Activated T-cell treated with anti-CD3 and anti-CD28 coated beads, Interleukin-2, amount 50 U/mL, for 4 hours (primary cell): ENCODE measurements around the gene NUBP1. TPM values are rescaled to one million over a fixed set of nuclear protein-coding genes. Genes with fewer than 3 reads are reported as not detected.
"Not testable (repeated sequence)": the region's sequence is repeated elsewhere in the genome, so short reads cannot be mapped to it uniquely, and the experiment has no call there.

Experiments used
- ATAC-seq, 2 donors: fragments of 200-7000 bp; cut with Tn5 transposase; one replicate each; pipeline ENCODE4 v1.10.0; 2021
- DNase-seq: peaks from one replicate; pipeline ENCODE4 v3.0.0-alpha.2; 2020
- H3K27me3 Mint-ChIP-seq: one replicate; pipeline ENCODE4 v1.8.0; 2021; ENCODE audit warnings: low read depth, mixed read lengths
- H3K36me3 Mint-ChIP-seq: one replicate; pipeline ENCODE4 v1.8.0; 2022; ENCODE audit warnings: mixed read lengths; ENCODE audit not compliant: insufficient read depth
- H3K4me1 Mint-ChIP-seq: one replicate; pipeline ENCODE4 v1.8.0; 2021; ENCODE audit warnings: low read depth, mixed read lengths
- H3K4me3 Mint-ChIP-seq: one replicate; pipeline ENCODE4 v1.8.0; 2021; ENCODE audit warnings: mild to moderate bottlenecking, moderate library complexity, mixed read lengths
- H3K9me3 Mint-ChIP-seq: one replicate; pipeline ENCODE4 v1.8.0; 2021; ENCODE audit warnings: mixed read lengths
- total RNA-seq, 3 donors: library from RNA; stranded (reverse); gene quantifications; one replicate each; pipeline ENCODE4 v1.2.1, GENCODE V29; 2021

NUBP1 gene
- total RNA-seq, 3 donors from 2014 or later = 42.4 to 52.8 (median 44.1) TPM

GRCh38 chr16:10763456-10763855, 19.8 kb downstream of the NUBP1 start:
- no peaks in the 10 kb centered on the region for H3K27me3 Mint-ChIP-seq
- peaks cover 49% of the 10 kb centered on the region for H3K36me3 Mint-ChIP-seq

DNA sequence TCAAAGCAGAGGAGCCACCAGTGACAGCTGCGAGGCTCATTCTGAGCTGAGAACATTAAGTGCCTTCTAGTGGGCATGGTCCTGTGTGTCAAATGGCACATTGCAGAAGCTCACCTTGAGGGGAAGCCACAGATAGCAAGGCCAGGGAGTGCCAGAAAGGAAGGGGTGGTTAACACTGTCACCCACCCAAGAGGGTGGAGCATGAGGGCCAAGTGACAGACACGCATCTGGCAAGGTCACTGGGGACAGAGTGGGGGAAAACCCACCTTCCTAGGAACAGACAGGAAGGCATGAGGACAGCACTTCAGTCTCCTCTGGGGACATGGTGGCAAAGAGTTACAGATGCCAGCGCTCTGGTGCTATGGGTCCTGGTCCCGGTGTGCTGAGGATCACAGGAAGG, 22.1 kb downstream of the NUBP1 start:
- Mint-ChIP-seq H3K27me3 (no peaks in the 10 kb centered on the region), H3K4me3 (no peak overlapping the region), H3K9me3 (no peaks in the 10 kb centered on the region), H3K4me1 (peaks cover 20% of the 10 kb centered on the region), H3K36me3 (peaks cover 33% of the 10 kb centered on the region)
- ATAC-seq = peak; percentile 34 to 72
- no peak for DNase-seq

More at GRCh38 chr16:10763456-10763855, 19.8 kb downstream of the NUBP1 start:
- ATAC-seq = no peak
- Mint-ChIP-seq H3K4me1 (peaks cover 19% of the 10 kb centered on the region), H3K4me3 (no peak overlapping the region), H3K9me3 (no peaks in the 10 kb centered on the region)
- no peak for DNase-seq

DNA sequence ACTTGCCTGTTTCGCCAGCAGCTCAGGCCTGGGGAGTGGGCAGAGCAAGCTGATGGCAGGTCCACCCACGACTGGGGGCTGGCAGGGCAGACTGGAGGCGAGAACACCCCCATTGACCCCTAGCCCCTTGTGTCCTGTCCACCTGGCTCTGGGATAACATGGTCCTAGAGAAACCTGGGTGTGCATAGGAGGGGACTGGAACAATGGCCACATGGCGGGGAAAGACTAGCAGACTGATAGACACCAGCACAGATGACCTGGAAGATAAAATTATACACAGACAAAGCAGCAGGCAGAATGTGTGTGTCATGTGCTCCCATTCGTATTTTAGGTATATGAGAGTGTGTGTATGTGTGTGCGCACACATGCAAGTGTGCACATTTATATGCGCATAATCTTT, 23.5 kb downstream of the NUBP1 start:
- ATAC-seq = no peak
- Mint-ChIP-seq H3K4me1 (peaks cover 23% of the 10 kb centered on the region), H3K27me3 (no peaks in the 10 kb centered on the region), H3K4me3 (no peak overlapping the region), H3K9me3 (no peaks in the 10 kb centered on the region), H3K36me3 (peaks cover 25% of the 10 kb centered on the region)
- no peak for DNase-seq

GRCh38 chr16:10769381-10769780, 25.7 kb downstream of the NUBP1 start:
- H3K4me1 Mint-ChIP-seq = peaks cover 21% of the 10 kb centered on the region
- H3K36me3 Mint-ChIP-seq = peaks cover 9% of the 10 kb centered on the region

DNA sequence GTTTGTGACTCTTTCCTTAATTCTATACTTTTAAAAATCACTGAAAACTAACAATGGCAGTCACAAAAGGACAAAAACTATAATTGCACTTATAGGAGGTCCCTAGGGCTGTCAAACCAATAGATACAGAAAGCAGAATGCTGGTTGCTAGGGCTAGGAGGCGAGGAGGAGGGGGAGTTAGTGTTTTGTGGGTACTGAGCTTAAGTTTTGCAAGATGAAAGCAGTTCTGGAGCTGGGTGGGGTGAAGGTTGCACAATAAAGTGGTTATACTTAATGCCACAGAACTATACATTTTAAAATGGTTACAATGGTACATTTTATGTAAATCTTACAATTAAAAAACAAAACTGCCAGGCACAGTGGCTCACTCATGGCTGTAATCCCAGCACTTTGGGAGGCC, 27.3 kb downstream of the NUBP1 start:
- H3K36me3 Mint-ChIP-seq = peaks cover 6% of the 10 kb centered on the region
- peaks cover 14% of the 10 kb centered on the region for H3K4me1 Mint-ChIP-seq
- no peaks in the 10 kb centered on the region for H3K9me3 Mint-ChIP-seq
- no peak for ATAC-seq
- DNase-seq = no peak
- no peak overlapping the region for H3K4me3 Mint-ChIP-seq
- H3K27me3 Mint-ChIP-seq = peaks cover 4% of the 10 kb centered on the region

More at GRCh38 chr16:10769381-10769780, 25.7 kb downstream of the NUBP1 start:
- DNase-seq (no peak), ATAC-seq (no peak)
- H3K4me3 Mint-ChIP-seq = no peak overlapping the region
- no peaks in the 10 kb centered on the region for H3K9me3 Mint-ChIP-seq
- no peaks in the 10 kb centered on the region for H3K27me3 Mint-ChIP-seq

GRCh38 chr16:10776280-10776679, 32.6 kb downstream of the NUBP1 start:
- Mint-ChIP-seq H3K9me3 (no peaks in the 10 kb centered on the region), H3K4me3 (no peak overlapping the region), H3K4me1 (peaks cover 7% of the 10 kb centered on the region), H3K27me3 (peaks cover 6% of the 10 kb centered on the region), H3K36me3 (no peaks in the 10 kb centered on the region)
- no peak for DNase-seq
- ATAC-seq = peak; percentile 55 to 71

DNA sequence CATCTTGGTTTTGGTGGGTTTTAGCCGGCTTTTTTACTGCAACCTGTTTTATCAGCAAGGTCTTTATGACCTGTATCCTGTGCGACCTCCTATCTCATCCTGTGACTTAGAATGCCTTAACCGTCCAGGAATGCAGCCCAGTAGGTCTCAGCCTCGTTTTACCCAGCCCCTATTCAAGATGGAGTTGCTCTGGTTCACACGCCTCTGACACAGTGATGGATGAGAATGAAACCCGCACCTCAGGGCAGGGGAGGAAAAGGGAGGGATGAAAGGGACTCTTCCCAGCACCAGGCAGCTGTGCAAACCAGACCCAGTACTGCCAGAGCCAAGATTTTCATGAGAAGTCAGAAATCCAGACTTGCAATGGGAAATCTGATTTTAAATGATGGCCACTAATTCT, 33.3 kb downstream of the NUBP1 start:
- ATAC-seq, DNase-seq, H3K4me3 Mint-ChIP-seq, H3K4me1 Mint-ChIP-seq, H3K9me3 Mint-ChIP-seq, H3K27me3 Mint-ChIP-seq, H3K36me3 Mint-ChIP-seq: not testable (repeated sequence)

DNA sequence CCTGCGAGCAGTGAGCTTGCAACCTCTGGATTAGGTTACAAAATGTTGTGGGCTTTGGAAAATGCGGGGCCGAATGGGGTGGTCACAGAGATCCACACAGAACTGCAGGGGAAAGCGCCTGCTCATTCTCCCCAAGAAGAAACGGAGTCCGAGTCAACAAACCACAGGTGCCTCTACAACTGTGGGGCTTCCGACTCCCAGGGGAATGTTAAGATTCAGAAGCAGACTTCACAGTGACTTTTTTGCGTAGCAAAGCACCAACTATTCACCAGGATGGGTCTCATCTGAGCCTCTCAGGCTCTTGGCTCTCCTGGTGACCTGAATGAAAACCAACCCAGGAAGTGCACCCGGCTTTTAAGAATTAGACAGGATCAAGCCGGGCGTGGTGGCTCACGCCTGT, 33.7 kb downstream of the NUBP1 start:
- no peaks in the 10 kb centered on the region for H3K9me3 Mint-ChIP-seq
- peaks cover 7% of the 10 kb centered on the region for H3K4me1 Mint-ChIP-seq
- DNase-seq (no peak), ATAC-seq (no peak)
- H3K27me3 Mint-ChIP-seq = peaks cover 12% of the 10 kb centered on the region
- no peaks in the 10 kb centered on the region for H3K36me3 Mint-ChIP-seq
- H3K4me3 Mint-ChIP-seq = no peak overlapping the region

DNA sequence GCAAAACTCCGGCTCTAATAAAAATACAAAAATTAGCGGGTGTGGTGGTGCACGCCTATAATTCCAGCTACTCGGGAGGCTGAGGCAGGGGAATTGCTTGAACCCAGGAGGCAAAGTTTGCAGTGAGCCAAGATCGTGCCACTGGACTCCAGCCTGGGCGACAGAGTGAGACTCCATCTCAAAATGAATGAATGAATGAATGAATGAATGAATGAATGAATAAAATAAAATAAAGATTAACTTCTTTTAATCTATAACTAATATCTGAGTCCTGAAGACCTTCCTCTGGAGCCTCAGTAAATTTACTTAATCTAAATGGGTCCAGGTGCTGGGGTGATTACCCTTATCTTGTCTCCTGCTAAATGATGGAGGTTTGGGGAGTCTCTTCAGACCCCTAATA, 36.3 kb downstream of the NUBP1 start:
- DNase-seq, H3K4me3 Mint-ChIP-seq, H3K4me1 Mint-ChIP-seq, ATAC-seq, H3K9me3 Mint-ChIP-seq, H3K36me3 Mint-ChIP-seq: not testable (repeated sequence)
- H3K27me3 Mint-ChIP-seq = peaks cover 13% of the 10 kb centered on the region

DNA sequence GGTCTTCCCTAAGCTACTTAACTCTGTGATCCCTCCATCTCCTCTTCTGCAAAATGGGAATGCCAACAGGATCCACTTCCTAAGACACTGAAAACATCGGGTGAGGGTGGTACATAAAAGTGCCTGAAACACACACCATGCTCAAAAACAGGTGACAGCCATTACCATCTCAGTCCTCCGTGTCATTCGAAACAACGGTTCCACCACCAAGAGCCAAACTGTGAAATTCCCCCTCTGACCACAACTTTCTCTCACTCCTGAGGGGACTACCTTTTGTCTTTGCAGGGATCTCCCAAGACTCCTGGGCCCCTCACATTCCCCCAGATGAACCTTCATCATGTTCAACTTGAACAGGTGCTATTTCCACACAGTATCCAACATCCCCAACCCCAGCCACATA, 37.0 kb downstream of the NUBP1 start:
- Mint-ChIP-seq H3K9me3 (no peaks in the 10 kb centered on the region), H3K27me3 (peaks cover 9% of the 10 kb centered on the region), H3K36me3 (no peaks in the 10 kb centered on the region), H3K4me3 (no peak overlapping the region), H3K4me1 (peaks cover 3% of the 10 kb centered on the region)
- DNase-seq (no peak), ATAC-seq (no peak)

DNA sequence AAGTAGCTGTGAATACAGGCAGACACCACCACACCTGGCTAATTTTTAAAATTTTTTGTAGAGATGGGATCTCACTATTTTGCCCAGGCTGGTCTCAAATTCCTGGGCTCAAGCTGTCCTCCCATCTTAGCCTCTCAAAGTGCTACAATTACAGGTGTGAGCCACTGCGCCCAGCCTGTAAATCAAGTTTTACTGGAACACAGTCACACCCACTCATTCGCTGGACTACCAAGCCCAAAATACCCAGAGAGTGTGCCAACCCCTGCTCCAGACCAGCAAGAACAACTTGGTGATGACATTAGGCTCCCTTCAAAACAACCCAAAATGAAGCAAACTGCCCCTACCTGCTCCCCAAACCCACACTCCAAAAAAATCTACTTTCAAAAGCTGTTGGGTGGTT, 39.0 kb downstream of the NUBP1 start:
- ATAC-seq (no peak), DNase-seq (no peak)
- no peaks in the 10 kb centered on the region for H3K4me1 Mint-ChIP-seq
- H3K27me3 Mint-ChIP-seq = peaks cover 9% of the 10 kb centered on the region
- H3K9me3 Mint-ChIP-seq = no peaks in the 10 kb centered on the region
- no peaks in the 10 kb centered on the region for H3K36me3 Mint-ChIP-seq
- H3K4me3 Mint-ChIP-seq = no peak overlapping the region

DNA sequence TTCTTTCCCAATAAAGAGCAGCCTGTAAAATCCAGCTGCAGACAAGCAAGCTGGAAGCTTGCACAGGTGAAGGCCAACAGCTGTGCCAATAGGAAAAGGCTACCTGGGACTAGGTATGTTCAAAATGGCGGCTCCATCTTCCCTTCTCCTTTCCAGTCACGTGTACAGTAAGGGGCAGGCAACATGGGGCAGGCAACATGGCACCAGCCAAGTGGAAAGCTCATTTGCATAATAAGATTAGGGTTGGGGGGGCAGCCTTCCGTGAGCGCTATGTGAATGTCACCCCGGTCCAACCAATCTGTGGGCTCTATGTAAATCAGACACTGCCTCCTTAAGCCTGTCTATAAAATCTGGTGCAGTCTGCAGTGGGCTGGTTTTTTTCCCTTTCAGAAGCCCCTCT, 43.7 kb downstream of the NUBP1 start:
- Mint-ChIP-seq H3K4me1 (no peaks in the 10 kb centered on the region), H3K4me3 (no peak overlapping the region), H3K36me3 (no peaks in the 10 kb centered on the region), H3K27me3 (peaks cover 2% of the 10 kb centered on the region), H3K9me3 (no peaks in the 10 kb centered on the region)
- ATAC-seq (no peak), DNase-seq (no peak)

DNA sequence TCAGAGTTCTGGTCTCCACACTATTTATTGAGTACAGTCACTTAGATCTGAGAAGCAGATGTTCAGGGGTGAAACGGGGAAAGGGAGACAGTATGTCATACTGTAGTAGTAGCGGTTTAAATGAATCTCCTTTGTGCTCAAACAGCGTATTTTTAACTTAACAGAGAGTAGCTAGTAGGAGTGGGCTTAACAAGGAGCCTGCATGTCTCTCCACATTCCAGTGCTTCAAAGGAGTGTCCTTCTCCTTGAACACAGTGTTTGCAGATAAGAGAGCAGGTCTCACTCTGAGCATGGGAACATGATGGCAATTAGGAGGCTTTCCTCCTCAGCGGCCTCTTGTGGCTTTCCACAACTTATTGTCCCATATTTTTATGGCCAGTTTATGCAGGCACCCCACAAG, 45.0 kb downstream of the NUBP1 start:
- not testable (repeated sequence) for H3K36me3 Mint-ChIP-seq, H3K9me3 Mint-ChIP-seq, ATAC-seq, H3K27me3 Mint-ChIP-seq, DNase-seq, H3K4me3 Mint-ChIP-seq, H3K4me1 Mint-ChIP-seq

GRCh38 chr16:10791048-10791447, 47.4 kb downstream of the NUBP1 start:
- Mint-ChIP-seq H3K36me3 (no peaks in the 10 kb centered on the region), H3K4me3 (no peak overlapping the region)
- ATAC-seq = no peak

DNA sequence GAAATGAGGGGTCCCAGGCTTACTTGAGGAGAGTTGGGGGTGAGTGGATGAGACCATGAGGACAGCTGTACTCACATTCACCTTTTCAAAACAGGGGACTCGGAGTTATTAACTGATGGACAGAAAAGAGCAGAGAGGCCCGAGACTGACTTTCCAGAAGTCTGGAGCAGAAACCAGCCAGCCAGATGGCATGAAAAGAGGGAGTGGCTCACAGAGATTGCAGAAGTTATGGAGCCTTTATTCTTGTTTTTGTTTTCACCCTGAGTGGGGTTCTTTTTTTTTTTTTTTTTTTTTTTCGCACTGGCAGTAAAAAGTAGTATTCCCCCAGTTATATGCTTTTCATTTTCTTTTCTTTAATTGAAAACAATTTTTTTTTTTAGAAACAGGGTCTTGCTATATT, 56.1 kb downstream of the NUBP1 start:
- Mint-ChIP-seq H3K4me1 (no peaks in the 10 kb centered on the region), H3K36me3 (no peaks in the 10 kb centered on the region), H3K27me3 (peaks cover 2% of the 10 kb centered on the region), H3K4me3 (no peak overlapping the region), H3K9me3 (no peaks in the 10 kb centered on the region)
- ATAC-seq (no peak), DNase-seq (no peak)

More at GRCh38 chr16:10791048-10791447, 47.4 kb downstream of the NUBP1 start:
- Mint-ChIP-seq H3K27me3 (no peaks in the 10 kb centered on the region), H3K9me3 (no peaks in the 10 kb centered on the region), H3K4me1 (no peaks in the 10 kb centered on the region)
- DNase-seq = no peak

- no peaks in the 10 kb centered on the region for H3K4me1 Mint-ChIP-seq
- no peaks in the 10 kb centered on the region for H3K9me3 Mint-ChIP-seq
- H3K4me3 Mint-ChIP-seq = no peak overlapping the region
- no peak for ATAC-seq
- H3K36me3 Mint-ChIP-seq = no peaks in the 10 kb centered on the region
- peaks cover 7% of the 10 kb centered on the region for H3K27me3 Mint-ChIP-seq
- no peak for DNase-seq
Measured at GRCh38 chr16:10805334-10805733, 61.7 kb downstream of the NUBP1 start.
